HepG2 (cell line): ENCODE results near the gene JPH4. TPM values are rescaled to one million over a fixed set of nuclear protein-coding genes. Genes with fewer than 3 reads are reported as not detected.

Source experiments
- ARNT2 ChIP-seq: sonication (generic); formaldehyde crosslinking; IDR thresholded peaks from 2 replicates; pipeline ENCODE4 v1.8.0; 2022; ENCODE audit warnings: mild to moderate bottlenecking, low read depth, missing genetic modification reagents, moderate library complexity
- BCL6 ChIP-seq: IDR thresholded peaks from 2 replicates; pipeline ENCODE4 v1.6.1; 2016; ENCODE audit warnings: missing genetic modification reagents, missing compliant biosample characterization
- DZIP1 ChIP-seq: sonication (generic); formaldehyde crosslinking; IDR thresholded peaks from 2 replicates; pipeline ENCODE4 v1.5.0; 2020; ENCODE audit warnings: mild to moderate bottlenecking, missing genetic modification reagents
- FOXA3 ChIP-seq: IDR thresholded peaks from 2 replicates; pipeline ENCODE4 v1.6.1; 2016; ENCODE audit warnings: missing genetic modification reagents, missing compliant biosample characterization
- FOXC1 ChIP-seq: sonication (generic); formaldehyde crosslinking; IDR thresholded peaks from 2 replicates; pipeline ENCODE4 v1.8.0; 2022; ENCODE audit warnings: mild to moderate bottlenecking, missing genetic modification reagents, borderline replicate concordance
- IRF2 ChIP-seq: IDR thresholded peaks from 2 replicates; pipeline ENCODE4 v1.6.1; 2018; ENCODE audit warnings: missing genetic modification reagents, missing compliant biosample characterization
- JARID2 ChIP-seq: sonication (generic); formaldehyde crosslinking; IDR thresholded peaks from 2 replicates; pipeline ENCODE4 v1.8.1; 2023; ENCODE audit warnings: missing genetic modification reagents, inconsistent platforms; ENCODE audit not compliant: insufficient replicate concordance
- KLF16 ChIP-seq, 2 experiments: sonication (generic) in 1 of 2; formaldehyde crosslinking in 1 of 2; IDR thresholded peaks; 2 replicates each; pipeline versions ENCODE4 v1.6.1 to v1.8.0; 2016 to 2023; ENCODE audit warnings: missing genetic modification reagents in 2 of 2, missing compliant biosample characterization in 1 of 2
- MEIS1 ChIP-seq: sonication (generic); formaldehyde crosslinking; IDR thresholded peaks from 2 replicates; pipeline ENCODE4 v1.9.0; 2021; ENCODE audit warnings: mild to moderate bottlenecking, missing genetic modification reagents, moderate library complexity, borderline replicate concordance
- MZF1 ChIP-seq: sonication (generic); formaldehyde crosslinking; IDR thresholded peaks from 2 replicates; pipeline ENCODE4 v1.8.1; 2023; ENCODE audit warnings: mild to moderate bottlenecking, missing genetic modification reagents, borderline replicate concordance
- NBN ChIP-seq: fragments of 450-650 bp; conservative IDR thresholded peaks from 2 replicates; pipeline ENCODE4 v1.6.1; 2017
- NRL ChIP-seq: sonication (generic); formaldehyde crosslinking; IDR thresholded peaks from 2 replicates; pipeline ENCODE4 v1.5.0; 2020; ENCODE audit warnings: missing genetic modification reagents, mild to moderate bottlenecking, moderate library complexity, borderline replicate concordance
- ONECUT2 ChIP-seq: sonication (generic); formaldehyde crosslinking; IDR thresholded peaks from 2 replicates; pipeline ENCODE4 v1.4.0; 2020; ENCODE audit warnings: missing genetic modification reagents
- PHF20 ChIP-seq: sonication (generic); formaldehyde crosslinking; IDR thresholded peaks from 2 replicates; pipeline ENCODE4 v1.5.0; 2020; ENCODE audit warnings: mild to moderate bottlenecking, missing genetic modification reagents
- RBM22 ChIP-seq: fragments of 200-400 bp; formaldehyde crosslinking; optimal IDR thresholded peaks from 2 replicates; pipeline ENCODE3; 2017; ENCODE audit warnings: mild to moderate bottlenecking, low read length, moderate library complexity
- REL ChIP-seq: sonication (generic); formaldehyde crosslinking; conservative IDR thresholded peaks from 2 replicates; pipeline ENCODE4 v1.8.0; 2022; ENCODE audit warnings: mild to moderate bottlenecking, missing genetic modification reagents, moderate library complexity
- SRY ChIP-seq: sonication (generic); formaldehyde crosslinking; IDR thresholded peaks from 2 replicates; pipeline ENCODE4 v1.8.0; 2022; ENCODE audit warnings: mild to moderate bottlenecking, missing genetic modification reagents
- TRAFD1 ChIP-seq: sonication (generic); formaldehyde crosslinking; IDR thresholded peaks from 2 replicates; pipeline ENCODE4 v1.5.1; 2020; ENCODE audit warnings: missing genetic modification reagents, mild to moderate bottlenecking, borderline replicate concordance
- ZNF768 ChIP-seq: sonication (generic); formaldehyde crosslinking; IDR thresholded peaks from 2 replicates; pipeline ENCODE4 v1.4.0; 2020; ENCODE audit warnings: missing genetic modification reagents
- ZNF839 ChIP-seq: sonication (generic); formaldehyde crosslinking; IDR thresholded peaks from 2 replicates; pipeline ENCODE4 v1.4.0; 2020; ENCODE audit warnings: missing genetic modification reagents, mild to moderate bottlenecking, borderline replicate concordance
- ZNF850 ChIP-seq: sonication (generic); formaldehyde crosslinking; conservative IDR thresholded peaks from 2 replicates; pipeline ENCODE4 v1.9.0; 2021; ENCODE audit warnings: mild to moderate bottlenecking, missing genetic modification reagents
- ZNF891 ChIP-seq: sonication (generic); formaldehyde crosslinking; IDR thresholded peaks from 2 replicates; pipeline ENCODE4 v1.5.0; 2020; ENCODE audit warnings: mild to moderate bottlenecking, missing genetic modification reagents
- polyA plus RNA-seq, 8 experiments: library from polyadenylated mRNA; depleted of rRNA in 3 of 8; stranded (reverse) in 7 of 8; unstranded in 1 of 8; fragments of >200 nt; fragmentation: Illumina TruSeq in 4 of 8; extraction: Trizol in 4 of 8; gene quantifications; 2 replicates each; pipeline versions ENCODE4 v1.2.1 to v1.2.3, GENCODE V29; 2011 to 2016; ENCODE audit warnings: low read depth in 4 of 8, missing spikeins in 1 of 8, mixed read lengths in 1 of 8; ENCODE audit not compliant: insufficient read depth in 1 of 8
- total RNA-seq, 5 experiments: library from RNA; depleted of rRNA; stranded (reverse); fragments of >200 nt; fragmentation: Illumina TruSeq; extraction: Trizol; gene quantifications; 2 replicates each; pipeline ENCODE4 v1.2.3, GENCODE V29; 2016; ENCODE audit warnings: low read depth in 1 of 5
- TF ChIP-seq, protein P1 (sequence below): sonication (generic); formaldehyde crosslinking; IDR thresholded peaks from 2 replicates; pipeline ENCODE4 v1.8.0; 2022; ENCODE audit warnings: missing genetic modification reagents, mild to moderate bottlenecking, moderate library complexity, borderline replicate concordance

The JPH4 gene
- total and polyA plus RNA-seq, 2 of the 13 experiments (the other 11 are each of a cell fraction or from before 2014, with no cell fraction given), result 0.08 to 0.22 TPM

DNA sequence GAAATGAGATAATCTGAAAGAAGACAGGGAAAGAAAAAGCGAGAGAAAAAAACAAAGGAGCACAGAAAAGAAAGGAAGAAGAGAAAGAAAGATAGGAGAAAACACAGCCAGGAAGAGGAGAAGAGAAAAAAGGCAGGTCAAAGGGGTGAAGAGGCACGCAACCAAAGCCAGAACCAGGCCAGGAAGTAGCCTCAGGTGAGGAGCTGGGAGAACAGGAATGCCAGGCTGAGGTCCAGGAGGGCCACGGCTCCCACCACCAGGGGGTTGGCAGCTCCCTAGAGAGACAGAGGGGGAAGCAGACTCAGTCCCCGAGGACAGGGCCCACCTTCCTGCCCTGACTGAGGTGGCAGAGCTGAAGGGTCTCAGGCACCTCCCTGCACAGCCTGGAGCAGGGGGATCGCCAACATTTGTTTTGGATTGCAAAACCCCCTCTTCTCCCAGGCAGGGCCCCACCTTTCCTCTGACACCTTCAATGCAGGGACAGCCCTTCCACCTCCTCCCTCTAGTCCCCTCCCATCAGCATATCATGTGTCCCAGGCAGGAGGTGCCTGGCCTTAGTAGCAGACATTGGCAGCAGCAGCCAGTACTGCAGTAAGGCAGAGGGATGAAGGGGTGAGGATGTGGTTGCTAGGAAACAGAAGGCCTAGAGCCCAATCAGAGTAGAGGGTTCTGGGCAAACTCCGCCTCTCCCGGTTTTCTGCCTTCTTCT lies 9.0 kb downstream of the JPH4 start (continued):
- TF ChIP-seq, protein P1, sequence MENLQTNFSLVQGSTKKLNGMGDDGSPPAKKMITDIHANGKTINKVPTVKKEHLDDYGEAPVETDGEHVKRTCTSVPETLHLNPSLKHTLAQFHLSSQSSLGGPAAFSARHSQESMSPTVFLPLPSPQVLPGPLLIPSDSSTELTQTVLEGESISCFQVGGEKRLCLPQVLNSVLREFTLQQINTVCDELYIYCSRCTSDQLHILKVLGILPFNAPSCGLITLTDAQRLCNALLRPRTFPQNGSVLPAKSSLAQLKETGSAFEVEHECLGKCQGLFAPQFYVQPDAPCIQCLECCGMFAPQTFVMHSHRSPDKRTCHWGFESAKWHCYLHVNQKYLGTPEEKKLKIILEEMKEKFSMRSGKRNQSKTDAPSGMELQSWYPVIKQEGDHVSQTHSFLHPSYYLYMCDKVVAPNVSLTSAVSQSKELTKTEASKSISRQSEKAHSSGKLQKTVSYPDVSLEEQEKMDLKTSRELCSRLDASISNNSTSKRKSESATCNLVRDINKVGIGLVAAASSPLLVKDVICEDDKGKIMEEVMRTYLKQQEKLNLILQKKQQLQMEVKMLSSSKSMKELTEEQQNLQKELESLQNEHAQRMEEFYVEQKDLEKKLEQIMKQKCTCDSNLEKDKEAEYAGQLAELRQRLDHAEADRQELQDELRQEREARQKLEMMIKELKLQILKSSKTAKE (CRISPR knock-in tag), result no peak
- TF ChIP-seq DZIP1 (CRISPR knock-in tag) (no peak; the same call in 1 of the 2 replicates), ZNF768 (CRISPR knock-in tag) (peak; percentile 74), IRF2 (0 out of 2 replicates have a peak, but pooled peaks have one; percentile 21), ZNF839 (no peak), BCL6 (CRISPR knock-in tag) (no peak), ZNF891 (CRISPR knock-in tag) (no peak), NRL (CRISPR knock-in tag) (peak; percentile 64; the same call in 1 of the 2 replicates), KLF16 (CRISPR knock-in tag; IDR thresholded peaks at IDR 0.05) (no peak), ARNT2 (CRISPR knock-in tag) (no peak), RBM22 (no peak), NBN (peak; percentile 79; the same call in 1 of the 2 replicates), MEIS1 (no peak), FOXC1 (CRISPR knock-in tag) (0 out of 2 replicates have a peak, but pooled peaks have one; percentile 10), JARID2 (no peak), MZF1 (no peak), PHF20 (no peak), REL (no peak), FOXA3 (CRISPR knock-in tag) (no peak), TRAFD1 (CRISPR knock-in tag) (no peak), SRY (CRISPR knock-in tag) (0 out of 2 replicates have a peak, but pooled peaks have one; percentile 0), ZNF850 (CRISPR knock-in tag) (no peak), ONECUT2 (no peak)
